GM23338 (cell line): ENCODE results near the gene SNX30. TPM values are rescaled to one million over a fixed set of nuclear protein-coding genes. Genes with fewer than 3 reads are reported as not detected.

Source experiments
- ATAC-seq: fragments of 200-7000 bp; cut with Tn5 transposase; 3 replicates; pipeline ENCODE4 v1.9.1; 2020
- DNase-seq: peaks from one replicate; pipeline ENCODE4 v3.0.0-alpha.2; 2015; ENCODE audit warnings: low spot score
- H2AFZ ChIP-seq: fragments of 200-600 bp; sonication (generic); 2 replicates; pipeline ENCODE4 v1.8.0; 2016; ENCODE audit warnings: antibody characterized with exemption, mild to moderate bottlenecking, moderate library complexity
- H3F3A ChIP-seq: fragments of 200-600 bp; sonication (generic); replicated peaks from 2 replicates; pipeline ENCODE4 v1.8.0; 2017; ENCODE audit warnings: antibody characterized with exemption, mixed run types, low read depth
- H3K27ac ChIP-seq: fragments of 200-600 bp; sonication (generic); 2 replicates; pipeline ENCODE4 v1.6.1; 2016; ENCODE audit warnings: low read depth
- H3K27me3 ChIP-seq: fragments of 200-600 bp; sonication (generic); 2 replicates; pipeline ENCODE4 v1.8.0; 2016; ENCODE audit warnings: mild to moderate bottlenecking, mixed run types, moderate library complexity; ENCODE audit not compliant: insufficient read depth
- H3K36me3 ChIP-seq: fragments of 200-600 bp; sonication (generic); 2 replicates; pipeline ENCODE4 v1.8.0; 2016; ENCODE audit warnings: mild to moderate bottlenecking; ENCODE audit not compliant: insufficient read depth
- H3K4me1 ChIP-seq: fragments of 200-600 bp; sonication (generic); 2 replicates; pipeline ENCODE4 v1.8.0; 2016; ENCODE audit warnings: mild to moderate bottlenecking, moderate library complexity; ENCODE audit not compliant: insufficient read depth
- H3K4me2 ChIP-seq: fragments of 200-600 bp; sonication (generic); 2 replicates; pipeline ENCODE4 v1.7.1; 2017; ENCODE audit warnings: mixed run types
- H3K4me3 ChIP-seq: fragments of 200-600 bp; sonication (generic); 2 replicates; pipeline ENCODE4 v1.6.1; 2016; ENCODE audit warnings: mixed run types
- H3K79me2 ChIP-seq: fragments of 200-600 bp; sonication (generic); replicated peaks from 2 replicates; pipeline ENCODE4 v1.8.0; 2017; ENCODE audit warnings: mild to moderate bottlenecking; ENCODE audit not compliant: insufficient read depth
- H3K9me2 ChIP-seq: fragments of 200-600 bp; sonication (generic); 2 replicates; pipeline ENCODE4 v1.8.0; 2017; ENCODE audit not compliant: insufficient read depth
- H4K20me1 ChIP-seq: fragments of 200-600 bp; sonication (generic); replicated peaks from 2 replicates; pipeline ENCODE4 v1.8.0; 2017; ENCODE audit warnings: mild to moderate bottlenecking; ENCODE audit not compliant: insufficient read depth
- H3K27ac Mint-ChIP-seq: 2 replicates; pipeline ENCODE4 v1.8.0; 2020; ENCODE audit warnings: inconsistent platforms, mild to moderate bottlenecking, moderate library complexity, mixed read lengths
- H3K27me3 Mint-ChIP-seq: 3 replicates; pipeline ENCODE4 v1.8.0; 2022; ENCODE audit warnings: low read depth, mild to moderate bottlenecking, moderate library complexity, mixed read lengths, inconsistent platforms; ENCODE audit not compliant: insufficient read depth, poor library complexity
- H3K36me3 Mint-ChIP-seq: 3 replicates; pipeline ENCODE4 v1.8.0; 2021; ENCODE audit warnings: low read depth, mild to moderate bottlenecking, inconsistent platforms, moderate library complexity, mixed read lengths
- H3K4me1 Mint-ChIP-seq: 3 replicates; pipeline ENCODE4 v1.8.0; 2020; ENCODE audit warnings: mild to moderate bottlenecking, inconsistent platforms, mixed read lengths
- H3K4me3 Mint-ChIP-seq: 3 replicates; pipeline ENCODE4 v1.8.0; 2021; ENCODE audit warnings: moderate library complexity, mild to moderate bottlenecking, inconsistent platforms, mixed read lengths
- H3K9me3 Mint-ChIP-seq: 3 replicates; pipeline ENCODE4 v1.8.0; 2020; ENCODE audit warnings: moderate library complexity, mild to moderate bottlenecking, inconsistent platforms, mixed read lengths
- ETS1 ChIP-seq: IDR thresholded peaks from 2 replicates; pipeline ENCODE4 v1.6.1; 2016; ENCODE audit warnings: antibody characterized with exemption
- EZH2 ChIP-seq: fragments of 200-600 bp; sonication (generic); IDR thresholded peaks from one replicate; pipeline ENCODE4 v1.8.0; 2017; ENCODE audit warnings: antibody characterized with exemption, mild to moderate bottlenecking, low read depth; ENCODE audit not compliant: unreplicated experiment
- EZH2phosphoT487 ChIP-seq: fragments of 200-600 bp; sonication (generic); IDR thresholded peaks from one replicate; pipeline ENCODE4 v1.8.1; 2018; ENCODE audit warnings: antibody characterized with exemption; ENCODE audit not compliant: unreplicated experiment
- JUNB ChIP-seq: IDR thresholded peaks from one replicate; pipeline ENCODE4 v1.6.1; 2016; ENCODE audit warnings: antibody characterized with exemption; ENCODE audit not compliant: unreplicated experiment
- NANOG ChIP-seq: IDR thresholded peaks from 2 replicates; pipeline ENCODE4 v1.6.1; 2016; ENCODE audit warnings: antibody characterized with exemption, borderline replicate concordance
- POLR2AphosphoS5 ChIP-seq: IDR thresholded peaks from 2 replicates; pipeline ENCODE4 v1.6.1; 2016; ENCODE audit warnings: antibody characterized with exemption, low read depth
- REST ChIP-seq: IDR thresholded peaks from one replicate; pipeline ENCODE4 v1.6.1; 2018; ENCODE audit warnings: antibody characterized with exemption; ENCODE audit not compliant: unreplicated experiment
- STAT1 ChIP-seq: IDR thresholded peaks from one replicate; pipeline ENCODE4 v1.6.1; 2016; ENCODE audit warnings: antibody characterized with exemption; ENCODE audit not compliant: unreplicated experiment
- ZNF114 ChIP-seq: fragments of 250-450 bp; sonication (Bioruptor Pico); IDR thresholded peaks from 2 replicates; pipeline ENCODE4 v1.5.0; 2020; ENCODE audit warnings: mild to moderate bottlenecking, moderate library complexity
- ZNF331 ChIP-seq: fragments of 250-450 bp; sonication (Bioruptor Pico); IDR thresholded peaks from 2 replicates; pipeline ENCODE4 v1.5.0; 2020; ENCODE audit warnings: low read depth, mild to moderate bottlenecking, moderate library complexity
- ZNF462 ChIP-seq: fragments of 250-450 bp; sonication (Bioruptor Pico); IDR thresholded peaks from 2 replicates; pipeline ENCODE4 v1.5.0; 2020; ENCODE audit warnings: mild to moderate bottlenecking, moderate library complexity
- polyA plus RNA-seq: library from polyadenylated mRNA; unstranded; fragments of >200 nt; fragmentation: Nextera tagmentation; extraction: Ambion mirVana; gene quantifications from 2 replicates; pipeline ENCODE4 v1.2.1, GENCODE V29; 2016
- total RNA-seq: library from RNA; depleted of rRNA; stranded (reverse); fragments of >200 nt; shearing (Covaris generic); gene quantifications from 2 replicates; pipeline ENCODE4 v1.2.3, GENCODE V29; 2014

SNX30 gene
- total and polyA plus RNA-seq, 2 experiments from 2014 or later: 2.1 to 17.8 TPM

GRCh38 chr9:112894699-112895098 is 144.1 kb downstream of the SNX30 start:
- Histone ChIP-seq H3K4me2 (no peak overlapping the region), H3K79me2 (no peaks in the 10 kb centered on the region), H3K27ac (no peak overlapping the region), H3K27me3 (peaks cover 30% of the 10 kb centered on the region), H4K20me1 (no peaks in the 10 kb centered on the region), H3K4me3 (no peak overlapping the region), H3K4me1 (no peaks in the 10 kb centered on the region; the same call in 1 of the 2 replicates), H2AFZ (no peak overlapping the region), H3F3A (no peaks in the 10 kb centered on the region), H3K9me2 (peaks cover 9% of the 10 kb centered on the region; the same call in 1 of the 2 replicates), H3K36me3 (no peaks in the 10 kb centered on the region)
- Mint-ChIP-seq H3K27ac (no peak overlapping the region), H3K27me3 (peaks cover 25% of the 10 kb centered on the region), H3K9me3 (no peaks in the 10 kb centered on the region), H3K4me1 (peaks cover 3% of the 10 kb centered on the region; the same call in 2 of the 3 replicates), H3K36me3 (no peaks in the 10 kb centered on the region), H3K4me3 (no peak overlapping the region)
- ATAC-seq (no peak), DNase-seq (no peak)
- TF ChIP-seq ZNF114: no peak
- no peak for TF ChIP-seq POLR2AphosphoS5
- TF ChIP-seq STAT1: no peak
- TF ChIP-seq ZNF331 (CRISPR knock-in tag): no peak

DNA sequence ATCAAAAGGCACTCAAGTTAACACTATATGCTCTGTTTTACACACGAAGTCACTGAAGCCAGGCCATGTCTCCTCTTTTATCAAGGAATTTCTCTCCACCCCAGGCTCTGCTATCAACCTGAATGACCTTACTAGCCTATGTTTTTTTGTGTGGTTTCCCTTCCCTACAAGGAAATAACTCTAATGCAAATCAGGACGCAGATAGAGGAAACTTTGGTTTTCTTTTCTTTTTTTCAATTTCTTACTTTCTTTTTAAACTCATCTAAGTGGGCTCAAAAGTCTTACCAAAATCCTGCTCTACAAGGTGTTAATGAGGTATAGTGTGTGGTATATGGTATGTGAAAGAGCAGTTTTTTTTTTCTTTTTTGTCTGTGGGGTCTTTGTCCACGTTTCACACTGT is 145.6 kb downstream of the SNX30 start:
- TF ChIP-seq NANOG (no peak), EZH2phosphoT487 (no peak), REST (no peak), JUNB (no peak), STAT1 (no peak), ETS1 (no peak), EZH2 (no peak), POLR2AphosphoS5 (no peak), ZNF331 (CRISPR knock-in tag) (no peak), ZNF462 (no peak)
- Histone ChIP-seq H2AFZ (no peak overlapping the region), H3K4me3 (no peak overlapping the region), H3F3A (no peaks in the 10 kb centered on the region), H3K4me2 (no peak overlapping the region), H3K79me2 (no peaks in the 10 kb centered on the region), H3K27ac (no peak overlapping the region), H4K20me1 (no peaks in the 10 kb centered on the region), H3K27me3 (peaks cover 15% of the 10 kb centered on the region), H3K4me1 (no peaks in the 10 kb centered on the region; the same call in 1 of the 2 replicates), H3K9me2 (peaks cover 9% of the 10 kb centered on the region; the same call in 1 of the 2 replicates), H3K36me3 (no peaks in the 10 kb centered on the region)
- Mint-ChIP-seq H3K4me1 (no peaks in the 10 kb centered on the region), H3K27ac (no peak overlapping the region), H3K9me3 (no peaks in the 10 kb centered on the region), H3K36me3 (no peaks in the 10 kb centered on the region), H3K4me3 (no peak overlapping the region), H3K27me3 (peaks cover 13% of the 10 kb centered on the region)
- ATAC-seq: no peak
- no peak for DNase-seq
